CD4-positive, alpha-beta T cell (primary cell): ENCODE data around the gene FSHR. TPM values are rescaled to one million over a fixed set of nuclear protein-coding genes. Genes with fewer than 3 reads are reported as not detected.

ENCODE experiments used
- ATAC-seq: fragments of 200-7000 bp; cut with Tn5 transposase; one replicate; pipeline ENCODE4 v1.10.0; 2022; ENCODE audit warnings: mild to moderate bottlenecking; ENCODE audit not compliant: poor library complexity
- CTCF ChIA-PET: fragments of 350-600 bp; sonication (Branson Sonifier 250); formaldehyde crosslinking; loops from one replicate; lab custom pipeline; 2021; ENCODE audit warnings: antibody characterized with exemption, inconsistent platforms; lab: Charles Lee
- POLR2A ChIA-PET: fragments of 350-600 bp; sonication (Branson Sonifier 250); formaldehyde crosslinking; loops from one replicate; lab custom pipeline; 2021; ENCODE audit warnings: antibody characterized with exemption, inconsistent platforms; lab: Charles Lee
- DNase-seq, 14 experiments: peaks; one replicate each; pipeline ENCODE4 v3.0.0-alpha.2; 2013 to 2020; ENCODE audit warnings: mixed read lengths in 2 of 14
- H3K27ac ChIP-seq, 2 donors: one replicate each; pipeline versions ENCODE4 v1.5.1 to v1.7.0; 2013; ENCODE audit warnings: low read length in 2 of 2, low read depth in 1 of 2, mild to moderate bottlenecking in 1 of 2
- H3K27me3 ChIP-seq, 2 experiments: 1 replicate in 1 of 2; 2 replicates in 1 of 2; pipeline versions ENCODE4 v1.6.1 to v1.7.0; 2013; ENCODE audit warnings: low read length in 2 of 2, control low read depth in 1 of 2, mild to moderate bottlenecking in 1 of 2, moderate library complexity in 1 of 2; ENCODE audit not compliant: insufficient read depth in 2 of 2, control insufficient read depth in 1 of 2
- H3K36me3 ChIP-seq: one replicate; pipeline ENCODE4 v1.6.1; 2013; ENCODE audit warnings: low read length, control low read depth; ENCODE audit not compliant: insufficient read depth
- H3K4me1 ChIP-seq: one replicate; pipeline ENCODE4 v1.6.1; 2013; ENCODE audit warnings: low read length, control low read depth; ENCODE audit not compliant: insufficient read depth
- H3K4me3 ChIP-seq: one replicate; pipeline ENCODE4 v1.5.1; 2013; ENCODE audit warnings: mild to moderate bottlenecking, low read length, moderate library complexity
- H3K9me3 ChIP-seq, 2 experiments: 1 replicate in 1 of 2; 2 replicates in 1 of 2; pipeline versions ENCODE4 v1.6.1 to v1.7.0; 2013; ENCODE audit warnings: low read length in 2 of 2, mild to moderate bottlenecking in 2 of 2, control low read depth in 1 of 2, moderate library complexity in 1 of 2; ENCODE audit not compliant: control insufficient read depth in 1 of 2, insufficient read depth in 1 of 2
- H3K27ac Mint-ChIP-seq: one replicate; pipeline ENCODE4 v1.8.0; 2020; ENCODE audit warnings: mixed read lengths
- H3K27me3 Mint-ChIP-seq: one replicate; pipeline ENCODE4 v1.8.0; 2021; ENCODE audit warnings: mixed read lengths
- H3K36me3 Mint-ChIP-seq: one replicate; pipeline ENCODE4 v1.8.0; 2021; ENCODE audit warnings: low read depth, mixed read lengths
- H3K4me1 Mint-ChIP-seq: one replicate; pipeline ENCODE4 v1.8.0; 2021; ENCODE audit warnings: low read depth, mixed read lengths
- H3K4me3 Mint-ChIP-seq: one replicate; pipeline ENCODE4 v1.8.0; 2020; ENCODE audit warnings: mild to moderate bottlenecking, mixed read lengths
- H3K9me3 Mint-ChIP-seq: one replicate; pipeline ENCODE4 v1.8.0; 2020; ENCODE audit warnings: mixed read lengths
- intact Hi-C, 2 experiments: fragments of 100-400 bp; cut with DNase I in 1 of 2; cut with micrococcal nuclease in 1 of 2; formaldehyde crosslinking; loops; one replicate each; pipeline versions ENCODE4 v1.15.1 to v1.9.0; 2023 to 2025; cut with DNase I, micrococcal nuclease
- polyA plus RNA-seq, 2 donors: library from polyadenylated mRNA; unstranded; fragments of 120-200 nt; gene quantifications; one replicate each; pipeline ENCODE4 v1.2.1, GENCODE V29; 2013
- total RNA-seq, 174 experiments: library from RNA in 2 of 174; stranded (reverse) in 2 of 174; gene quantifications; one replicate each; pipeline ENCODE4 v1.2.3 and lab custom pipeline; 2021 to 2026
- TF ChIP-seq, protein P1 (sequence below): fragments of 200-600 bp; IDR thresholded peaks from one replicate; pipeline ENCODE4 v1.8.0; 2022; ENCODE audit warnings: antibody characterized with exemption, mild to moderate bottlenecking

FSHR gene
- total RNA-seq = not detected
- not detected for polyA plus RNA-seq (2013, experiment 1 of 2)
- polyA plus RNA-seq (2013, experiment 2 of 2) = not detected
- 0 to 0.08 (median 0) reads per million in 172 experiments for total RNA-seq (lab: John Stamatoyannopoulos, UW)

DNA sequence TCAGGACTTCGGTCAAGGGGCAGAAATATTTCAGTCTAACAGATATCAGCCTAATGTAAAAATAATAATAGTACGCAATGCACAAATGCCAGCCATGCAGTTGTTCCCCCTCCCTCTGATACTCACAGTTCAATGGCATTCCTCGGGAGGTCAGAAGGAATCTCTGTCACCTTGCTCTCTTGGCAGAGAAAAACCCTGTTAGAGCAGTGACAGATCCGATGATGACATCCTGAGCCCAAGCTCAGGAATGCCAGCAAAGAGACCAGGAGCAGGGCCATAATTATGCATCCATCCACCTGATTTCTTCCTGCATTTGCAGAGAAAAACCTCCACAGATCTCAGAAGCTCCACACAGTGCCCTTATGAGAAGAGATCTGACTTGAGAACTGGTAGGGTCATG is at the start of gene FSHR:
Gene FSHR (minus strand): TSS at position 376 of the 400 bp plus-strand sequence. CDS start 98 bp downstream, at position 278.
- no peak within 1 kb of the TSS for H3K4me3 ChIP-seq
- H3K27me3 Mint-ChIP-seq = no peaks in the 10 kb centered on the region
- CTCF ChIA-PET = no interaction called here
- H3K4me1 Mint-ChIP-seq = no peaks in the 10 kb centered on the region
- H3K4me1 ChIP-seq = no peaks in the 10 kb centered on the region
- no peaks in the 10 kb centered on the region for H3K36me3 Mint-ChIP-seq
- intact Hi-C loops = no loop called here
- DNase-seq (no peak), ATAC-seq (no peak)
- H3K9me3 ChIP-seq = no peaks in the 10 kb centered on the region
- H3K9me3 Mint-ChIP-seq = peaks cover 2% of the 10 kb centered on the region
- no peaks in the 10 kb centered on the region for H3K36me3 ChIP-seq
- no peak within 1 kb of the TSS for H3K27ac Mint-ChIP-seq
- no peak within 1 kb of the TSS for H3K4me3 Mint-ChIP-seq
- H3K27ac ChIP-seq = no peak within 1 kb of the TSS
- TF ChIP-seq, protein P1, sequence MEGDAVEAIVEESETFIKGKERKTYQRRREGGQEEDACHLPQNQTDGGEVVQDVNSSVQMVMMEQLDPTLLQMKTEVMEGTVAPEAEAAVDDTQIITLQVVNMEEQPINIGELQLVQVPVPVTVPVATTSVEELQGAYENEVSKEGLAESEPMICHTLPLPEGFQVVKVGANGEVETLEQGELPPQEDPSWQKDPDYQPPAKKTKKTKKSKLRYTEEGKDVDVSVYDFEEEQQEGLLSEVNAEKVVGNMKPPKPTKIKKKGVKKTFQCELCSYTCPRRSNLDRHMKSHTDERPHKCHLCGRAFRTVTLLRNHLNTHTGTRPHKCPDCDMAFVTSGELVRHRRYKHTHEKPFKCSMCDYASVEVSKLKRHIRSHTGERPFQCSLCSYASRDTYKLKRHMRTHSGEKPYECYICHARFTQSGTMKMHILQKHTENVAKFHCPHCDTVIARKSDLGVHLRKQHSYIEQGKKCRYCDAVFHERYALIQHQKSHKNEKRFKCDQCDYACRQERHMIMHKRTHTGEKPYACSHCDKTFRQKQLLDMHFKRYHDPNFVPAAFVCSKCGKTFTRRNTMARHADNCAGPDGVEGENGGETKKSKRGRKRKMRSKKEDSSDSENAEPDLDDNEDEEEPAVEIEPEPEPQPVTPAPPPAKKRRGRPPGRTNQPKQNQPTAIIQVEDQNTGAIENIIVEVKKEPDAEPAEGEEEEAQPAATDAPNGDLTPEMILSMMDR = no peak
- H3K27me3 ChIP-seq = no peaks in the 10 kb centered on the region
- POLR2A ChIA-PET = no interaction called here

DNA sequence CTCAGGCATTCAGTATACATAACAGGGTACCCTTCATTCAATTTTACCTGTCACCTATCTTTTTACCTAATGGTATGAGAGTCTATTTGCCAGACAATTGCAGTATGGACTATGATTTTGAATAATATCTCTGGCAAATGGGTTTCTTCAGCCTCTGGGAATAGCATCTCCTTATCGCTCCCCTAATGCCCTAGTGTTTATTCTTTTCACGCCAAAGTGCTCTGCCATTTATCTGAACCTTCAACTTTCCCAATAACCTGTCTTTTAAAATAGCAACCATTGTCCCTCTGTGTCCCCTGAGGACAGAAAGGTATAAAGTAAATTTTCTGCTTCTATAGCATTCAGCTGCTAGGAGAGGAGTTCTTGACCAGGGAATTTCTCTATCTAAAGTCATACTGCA is 45.0 kb upstream of the FSHR start:
- no peak overlapping the region for H3K27ac Mint-ChIP-seq
- CTCF ChIA-PET = no interaction called here
- Histone ChIP-seq H3K4me1 (no peaks in the 10 kb centered on the region), H3K9me3 (no peaks in the 10 kb centered on the region), H3K27me3 (no peaks in the 10 kb centered on the region), H3K36me3 (no peaks in the 10 kb centered on the region), H3K4me3 (no peak overlapping the region), H3K27ac (no peak overlapping the region)
- DNase-seq (no peak), ATAC-seq (no peak)
- H3K27me3 Mint-ChIP-seq = no peaks in the 10 kb centered on the region
- no peaks in the 10 kb centered on the region for H3K4me1 Mint-ChIP-seq
- no peaks in the 10 kb centered on the region for H3K36me3 Mint-ChIP-seq
- POLR2A ChIA-PET = no interaction called here
- no peaks in the 10 kb centered on the region for H3K9me3 Mint-ChIP-seq
- intact Hi-C loops = no loop called here
- H3K4me3 Mint-ChIP-seq = no peak overlapping the region
- TF ChIP-seq, protein P1 = no peak

DNA sequence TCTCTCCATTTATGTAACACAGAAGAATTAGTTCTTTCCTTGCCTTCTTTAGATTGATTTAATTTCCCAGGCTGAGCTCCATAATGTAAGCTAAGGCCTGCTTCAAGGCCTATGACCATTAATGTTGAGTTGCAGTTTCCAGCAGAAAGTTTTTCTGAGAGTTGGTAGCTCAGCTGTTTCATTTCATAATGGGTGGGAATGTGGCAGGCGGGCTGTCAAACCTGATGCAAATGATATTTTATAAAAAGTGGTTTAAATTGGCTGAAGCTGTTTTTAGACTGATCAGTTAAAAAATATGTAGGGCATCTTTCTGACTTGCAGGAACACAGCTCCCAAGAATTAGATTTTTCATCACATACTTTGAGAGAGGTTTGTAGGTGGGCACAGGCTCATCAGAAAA is 40.4 kb upstream of the FSHR start:
- H3K27me3 Mint-ChIP-seq = no peaks in the 10 kb centered on the region
- DNase-seq (no peak), ATAC-seq (no peak)
- ChIA-PET CTCF (no interaction called here), POLR2A (no interaction called here)
- intact Hi-C loops = no loop called here
- peaks cover 5% of the 10 kb centered on the region for H3K9me3 Mint-ChIP-seq
- no peaks in the 10 kb centered on the region for H3K36me3 Mint-ChIP-seq
- no peaks in the 10 kb centered on the region for H3K9me3 ChIP-seq
- no peak overlapping the region for H3K4me3 ChIP-seq
- H3K27ac ChIP-seq = no peak overlapping the region
- H3K27me3 ChIP-seq = no peaks in the 10 kb centered on the region
- no peak overlapping the region for H3K4me3 Mint-ChIP-seq
- H3K36me3 ChIP-seq = no peaks in the 10 kb centered on the region
- H3K4me1 ChIP-seq = no peaks in the 10 kb centered on the region
- no peaks in the 10 kb centered on the region for H3K4me1 Mint-ChIP-seq
- TF ChIP-seq, protein P1 = no peak
- H3K27ac Mint-ChIP-seq = no peak overlapping the region
